ENCODE results near the gene SLC46A3. TPM values are rescaled to one million over a fixed set of nuclear protein-coding genes. Genes with fewer than 3 reads are reported as not detected.
A peak's percentile ranks its signal among the peaks of the same experiment; 100 is the strongest.
"Not testable (repeated sequence)": the region's sequence is repeated elsewhere in the genome, so short reads cannot be mapped to it uniquely, and the experiment has no call there.

Gene SLC46A3
- polyA plus RNA-seq, 3 donors = 2.2 to 2.8 (median 2.6) TPM

DNA sequence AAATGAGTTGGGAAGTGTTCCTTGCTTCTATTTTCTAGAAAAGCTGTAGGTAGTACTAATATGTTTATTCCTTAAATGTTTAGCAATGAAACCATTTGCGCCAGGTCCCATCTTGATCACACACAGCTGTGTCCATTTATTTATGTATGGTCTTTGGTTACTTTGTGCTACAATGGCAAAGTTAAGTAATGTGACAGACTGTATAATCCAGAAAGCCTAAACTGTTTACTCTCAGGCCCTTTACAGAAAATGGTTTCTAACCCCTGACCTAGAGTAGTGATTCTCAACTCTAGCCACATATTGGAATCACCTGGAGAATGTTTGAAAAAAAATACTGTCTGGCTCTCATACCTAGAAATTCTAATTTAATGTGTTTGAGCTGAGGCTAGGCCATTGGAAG is 21.3 kb downstream of the SLC46A3 start:
- DNase-seq (ENCODE audit: extremely low read depth in 1 of 11, low read depth in 9 of 11, low spot score in 4 of 11) = no peak

DNA sequence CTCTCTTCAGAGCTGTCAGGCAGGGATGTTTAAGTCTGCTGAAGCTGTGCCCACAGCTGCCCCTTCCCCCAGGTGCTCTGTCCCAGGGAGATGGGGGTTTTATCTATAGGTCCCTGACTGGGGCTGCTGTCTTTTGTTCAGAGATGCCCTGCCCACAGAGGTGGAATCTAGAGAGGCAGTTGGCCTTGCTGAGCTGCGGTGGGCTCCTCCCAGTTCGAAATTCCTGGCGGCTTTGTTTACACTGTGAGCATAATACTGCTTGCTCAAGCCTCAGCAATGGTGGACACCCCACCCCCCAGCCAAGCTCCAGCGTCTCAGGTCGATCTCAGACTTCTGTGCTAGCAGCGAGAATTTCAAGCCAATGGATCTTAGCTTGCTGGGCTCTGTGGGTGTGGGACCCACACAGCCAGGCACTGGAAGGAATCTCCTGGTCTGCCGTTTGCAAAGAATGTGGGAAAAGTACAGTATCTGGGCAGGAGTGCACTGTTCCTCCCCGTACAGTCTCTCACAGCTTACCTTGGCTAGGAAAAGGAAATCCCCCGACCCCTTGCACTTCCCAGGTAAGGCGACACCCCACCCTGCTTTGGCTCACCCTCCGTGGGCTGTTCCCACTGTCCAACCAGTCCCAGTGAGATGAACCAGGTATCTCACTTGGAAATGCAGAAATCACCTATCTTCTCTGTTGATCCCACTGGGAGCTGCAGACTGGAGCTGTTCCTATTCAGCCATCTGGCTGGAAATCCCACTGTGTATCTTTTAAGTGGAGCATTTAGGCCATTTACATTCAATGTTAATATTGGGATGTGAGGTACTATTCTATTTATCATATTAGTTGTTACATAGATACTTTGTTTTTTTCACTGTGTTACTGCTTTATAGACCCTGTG is 24.9 kb downstream of the SLC46A3 start:
- DNase-seq (ENCODE audit: extremely low read depth in 1 of 11, low read depth in 9 of 11, low spot score in 4 of 11) = not testable (repeated sequence)

DNA sequence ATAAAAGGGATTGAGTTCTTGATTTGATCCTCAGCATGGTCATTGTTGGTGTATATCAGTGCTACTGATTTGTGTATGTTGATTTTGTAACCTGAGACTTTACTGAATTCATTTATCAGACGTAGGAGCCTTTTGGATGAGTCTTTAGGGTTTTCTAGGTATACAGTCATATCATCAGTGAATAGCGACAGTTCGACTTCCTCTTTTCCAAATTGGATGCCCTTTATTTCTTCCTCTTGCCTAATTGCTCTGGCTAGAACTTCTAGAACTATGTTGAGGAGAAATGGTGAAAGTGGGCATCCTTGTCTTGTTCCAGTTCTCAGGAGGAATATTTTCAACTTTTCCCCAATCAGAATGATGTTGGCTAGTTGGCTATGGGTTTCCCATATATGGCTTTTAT is 32.9 kb downstream of the SLC46A3 start:
- no peak for DNase-seq (ENCODE audit: extremely low read depth in 1 of 11, low read depth in 9 of 11, low spot score in 4 of 11)

DNA sequence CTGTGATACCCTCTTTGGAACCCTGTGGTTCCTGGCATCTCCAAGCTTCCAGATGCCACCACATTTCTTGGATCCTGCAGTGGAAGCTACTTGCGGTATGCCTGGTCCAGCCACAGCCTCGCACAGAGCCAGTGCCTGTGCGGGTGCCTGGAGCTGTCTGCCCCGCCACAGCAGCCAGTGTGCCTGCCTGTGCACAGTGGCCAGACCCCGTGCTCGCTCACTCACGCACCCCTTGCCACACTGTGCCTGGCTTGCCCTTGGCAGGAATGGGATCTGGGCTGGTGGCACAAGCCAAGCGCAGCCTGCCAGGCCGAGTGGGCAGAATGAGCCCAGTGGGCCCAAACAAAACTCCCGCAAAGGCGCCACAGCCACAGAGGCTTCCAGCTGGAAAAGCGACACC is 33.7 kb downstream of the SLC46A3 start:
- DNase-seq (ENCODE audit: extremely low read depth in 1 of 11, low read depth in 9 of 11, low spot score in 4 of 11) = no peak

DNA sequence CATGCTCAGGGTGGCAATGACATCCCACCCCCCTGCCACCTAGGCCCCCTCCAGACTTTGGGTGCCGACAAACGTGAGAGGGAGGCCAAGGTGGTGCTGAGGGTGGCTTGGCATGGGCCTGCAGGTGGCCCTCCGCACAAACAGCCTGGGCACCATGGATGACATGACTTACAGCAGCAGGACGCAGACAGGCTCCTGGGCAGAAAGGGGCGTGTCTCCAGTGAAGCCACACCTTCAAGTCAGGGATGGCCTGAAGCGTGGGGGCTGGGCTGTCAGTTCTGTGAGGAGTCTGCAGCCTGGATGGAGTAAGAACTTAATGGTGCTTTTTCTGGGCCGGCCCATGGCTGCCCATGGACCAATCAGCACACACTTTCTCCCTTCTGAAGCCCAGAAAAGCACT is 34.5 kb downstream of the SLC46A3 start:
- no peak for DNase-seq (ENCODE audit: extremely low read depth in 1 of 11, low read depth in 9 of 11, low spot score in 4 of 11)

DNA sequence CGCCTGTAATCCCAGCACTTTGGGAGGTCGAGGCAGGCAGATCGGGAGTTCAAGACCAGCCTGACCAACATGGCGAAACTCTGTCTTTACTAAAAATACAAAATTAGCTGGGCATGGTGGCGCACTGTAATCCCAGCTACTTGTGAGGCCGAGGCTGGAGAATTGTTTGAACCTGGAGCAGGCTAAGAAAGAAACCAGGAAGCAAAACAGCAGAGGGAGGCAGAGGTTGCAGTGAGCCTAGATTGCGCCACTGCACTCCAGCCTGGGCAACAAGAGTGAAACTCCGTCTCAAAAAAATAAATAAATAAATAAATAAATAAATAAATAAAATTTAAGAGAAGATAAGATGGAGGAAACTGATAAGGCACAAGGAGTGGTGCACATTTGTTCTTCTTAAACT is 35.6 kb downstream of the SLC46A3 start:
- DNase-seq (ENCODE audit: extremely low read depth in 1 of 11, low read depth in 9 of 11, low spot score in 4 of 11) = not testable (repeated sequence)

DNA sequence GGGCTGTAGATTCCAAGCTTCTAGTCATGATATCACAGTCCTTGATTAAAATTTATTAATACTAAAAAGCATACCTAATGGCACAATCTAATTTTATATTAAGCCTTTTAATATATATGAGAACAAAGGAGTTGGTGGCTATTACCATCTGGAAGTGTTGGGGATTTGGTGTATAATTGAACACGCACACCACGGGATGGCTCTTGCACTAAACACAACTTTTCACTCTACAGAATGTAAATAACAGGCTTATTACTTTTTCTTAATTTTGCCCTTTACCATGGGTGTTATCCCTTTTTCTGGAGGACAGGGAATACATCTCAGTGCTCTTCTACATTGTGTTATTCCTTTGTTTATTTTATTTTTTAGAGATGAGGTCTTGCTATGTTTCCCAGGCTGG is 38.2 kb downstream of the SLC46A3 start:
- DNase-seq (ENCODE audit: extremely low read depth in 1 of 11, low read depth in 9 of 11, low spot score in 4 of 11) = no peak

DNA sequence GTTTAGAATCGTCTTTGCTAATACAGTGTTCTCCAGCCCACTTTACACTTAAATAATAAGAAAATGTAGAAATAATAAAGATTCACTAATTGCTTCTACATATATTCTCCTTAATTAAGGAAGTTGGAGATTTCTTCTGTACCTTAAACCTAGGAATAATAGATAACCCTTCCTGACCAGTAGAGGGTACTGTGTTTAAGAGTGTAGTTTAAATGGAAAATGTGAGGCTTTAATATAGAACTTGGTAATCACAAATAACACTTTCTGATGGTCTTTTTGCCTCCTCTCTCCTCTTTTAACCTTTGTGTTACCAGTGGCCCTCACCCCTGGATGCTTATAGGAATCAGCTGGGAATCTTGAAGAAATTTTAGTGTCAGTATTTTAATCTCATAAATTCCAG is 39.1 kb downstream of the SLC46A3 start:
- DNase-seq (ENCODE audit: extremely low read depth in 1 of 11, low read depth in 9 of 11, low spot score in 4 of 11) = no peak

DNA sequence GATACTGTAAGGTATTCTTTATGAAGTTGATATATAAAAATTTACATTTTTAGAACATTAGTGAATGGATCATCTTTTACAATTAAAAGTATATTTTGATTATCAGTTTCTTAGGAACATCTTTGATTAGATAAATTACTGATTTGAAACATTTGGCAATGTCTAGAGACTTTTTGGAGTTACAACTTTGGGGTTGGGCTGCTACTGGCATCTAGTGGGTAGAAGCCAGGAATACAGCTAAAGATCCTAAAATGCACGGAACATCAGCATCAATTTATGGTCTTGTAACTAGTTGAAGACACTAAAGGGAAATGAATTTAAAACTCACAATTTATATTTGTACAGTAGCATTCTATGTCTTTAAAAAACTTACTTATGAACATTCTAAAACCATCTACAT is 40.0 kb downstream of the SLC46A3 start:
- DNase-seq (ENCODE audit: extremely low read depth in 1 of 11, low read depth in 9 of 11, low spot score in 4 of 11) = no peak

DNA sequence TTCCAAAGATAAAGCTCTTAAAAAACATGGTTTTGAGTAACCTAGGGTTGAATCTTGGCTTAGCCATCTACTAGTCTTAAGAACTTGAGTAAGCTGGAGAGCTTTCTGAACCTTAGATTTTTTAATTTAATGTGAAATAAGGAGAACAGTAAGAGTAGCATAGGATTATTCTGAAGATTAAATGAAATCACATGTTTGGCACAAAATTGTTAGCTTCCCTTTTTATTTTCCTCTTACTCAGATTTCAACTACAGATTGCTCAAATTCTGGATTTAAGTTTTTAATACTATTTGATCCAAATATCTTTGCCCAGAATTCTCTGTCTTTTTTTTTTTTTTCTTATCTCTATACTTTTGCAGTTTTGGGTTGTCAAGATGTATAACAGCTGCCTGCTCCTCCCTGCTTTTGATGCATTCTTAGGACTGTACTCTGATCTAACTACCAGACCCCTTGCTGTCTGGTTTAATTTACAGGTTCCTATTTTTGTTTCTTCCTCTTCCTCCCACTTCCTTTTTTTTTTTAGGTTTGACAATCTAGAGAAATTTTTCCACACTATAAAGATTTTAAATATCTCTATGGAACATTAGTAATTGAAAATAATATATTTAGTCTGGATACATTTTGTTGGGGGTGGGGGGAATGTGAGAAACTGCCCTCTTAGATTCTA is 47.5 kb downstream of the SLC46A3 start:
- DNase-seq (ENCODE audit: extremely low read depth in 1 of 11, low read depth in 9 of 11, low spot score in 4 of 11) = no peak

DNA sequence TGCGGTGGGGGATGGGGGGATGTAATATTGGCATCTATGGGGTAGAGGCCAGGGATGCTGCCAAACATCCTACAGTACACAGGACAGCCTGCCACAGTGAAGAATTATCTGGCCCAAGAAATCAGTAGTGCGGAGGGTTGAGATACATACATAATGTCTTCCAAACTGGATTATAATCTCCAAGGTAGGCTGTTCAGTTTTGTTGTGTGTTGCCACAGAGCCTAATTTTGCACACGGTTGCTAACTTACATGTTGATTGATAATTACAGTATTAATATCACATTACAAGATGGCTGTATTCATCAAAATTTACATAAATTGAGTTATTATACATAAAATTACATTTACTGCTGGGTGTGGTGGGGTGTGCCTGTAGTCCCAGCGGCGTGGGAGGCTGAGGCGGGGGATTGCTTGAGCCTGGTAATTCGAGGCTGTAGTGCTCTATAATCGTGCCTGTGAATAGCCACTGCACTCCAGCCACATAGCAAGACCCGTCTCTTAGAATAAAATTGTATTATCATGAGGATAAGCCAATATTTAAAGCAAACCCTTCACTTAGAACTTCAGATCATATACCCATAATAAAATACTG is 51.8 kb downstream of the SLC46A3 start:
- DNase-seq (ENCODE audit: extremely low read depth in 1 of 11, low read depth in 9 of 11, low spot score in 4 of 11) = no peak

DNA sequence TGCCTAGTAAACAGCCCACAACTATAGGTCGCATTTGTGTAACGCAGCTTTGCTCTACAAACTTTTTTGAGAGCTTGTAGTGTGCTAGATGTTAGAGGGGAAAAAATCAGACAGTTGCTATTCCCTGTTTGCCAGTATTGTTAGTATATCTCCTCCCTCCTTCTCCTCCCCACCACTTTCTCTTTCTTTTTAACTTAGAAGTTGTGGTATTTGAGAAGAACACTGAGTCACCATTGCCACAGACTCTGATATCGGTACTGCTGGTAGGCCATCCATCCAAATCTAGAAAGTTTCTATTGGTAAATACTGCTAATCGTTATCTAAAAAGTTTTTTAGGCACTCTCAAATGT is 59.2 kb downstream of the SLC46A3 start:
- DNase-seq (ENCODE audit: extremely low read depth in 1 of 11, low read depth in 9 of 11, low spot score in 4 of 11) = no peak

DNA sequence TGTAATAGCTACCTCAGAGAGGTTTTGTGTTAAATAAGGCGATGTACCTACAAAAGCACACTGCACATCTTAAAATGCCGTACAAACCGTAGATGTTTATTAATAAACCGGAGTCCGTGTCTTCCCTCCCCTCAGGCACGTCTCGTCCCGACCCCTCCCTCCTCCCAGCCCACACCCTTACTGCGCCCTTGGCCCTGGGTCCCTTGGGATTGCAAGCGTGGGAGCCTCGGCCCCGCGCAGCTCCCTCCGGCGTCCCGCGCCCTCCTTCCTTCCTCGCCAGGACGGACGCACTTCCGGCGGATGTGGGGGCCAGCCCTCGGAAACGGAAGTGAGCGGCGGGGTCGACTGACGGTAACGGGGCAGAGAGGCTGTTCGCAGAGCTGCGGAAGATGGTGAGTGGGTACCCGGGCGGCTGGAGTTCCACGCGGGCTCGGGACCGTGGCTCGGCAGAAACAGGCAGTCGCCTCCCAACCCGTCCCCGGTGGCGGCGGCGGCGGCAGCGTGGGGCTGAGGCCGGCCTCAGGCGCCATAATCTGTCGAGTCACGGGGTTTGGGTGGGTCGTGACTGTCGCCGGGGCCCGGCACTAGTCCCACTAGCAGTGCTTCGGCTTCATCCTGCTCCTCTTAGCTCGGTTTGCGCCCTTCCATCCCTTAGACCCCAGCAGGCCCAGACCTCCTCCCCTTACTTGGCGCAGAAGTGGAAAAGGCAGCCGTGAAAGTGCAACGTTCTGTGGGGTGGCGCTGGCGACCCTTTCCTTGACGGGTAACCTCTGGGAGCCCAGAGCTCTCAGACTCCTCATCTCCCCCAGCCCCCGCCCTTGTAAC is 59.8 kb downstream of the SLC46A3 start, which contains the start of gene POMP:
Gene POMP, plus strand, starts transcription at position 335 of the 825 bp plus-strand sequence. Its CDS starts 55 bp downstream, at position 390.
- DNase-seq (ENCODE audit: extremely low read depth in 1 of 11, low read depth in 9 of 11, low spot score in 4 of 11) = peak; percentile 76 to 90 (median 87)

DNA sequence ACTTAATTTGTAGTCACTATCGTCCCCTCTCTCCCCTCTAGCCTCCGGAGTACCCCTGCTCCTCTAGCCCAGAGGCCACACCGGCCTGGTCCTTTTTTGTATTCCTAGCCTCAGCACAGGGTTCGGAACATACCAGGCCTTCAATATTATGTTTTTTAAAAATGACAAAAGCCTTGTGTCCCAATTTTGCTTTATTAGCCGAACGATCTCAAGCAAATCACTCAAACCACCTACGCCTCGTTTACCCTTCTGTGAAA is 60.3 kb downstream of the SLC46A3 start:
- DNase-seq (ENCODE audit: extremely low read depth in 1 of 11, low read depth in 9 of 11, low spot score in 4 of 11) = no peak

DNA sequence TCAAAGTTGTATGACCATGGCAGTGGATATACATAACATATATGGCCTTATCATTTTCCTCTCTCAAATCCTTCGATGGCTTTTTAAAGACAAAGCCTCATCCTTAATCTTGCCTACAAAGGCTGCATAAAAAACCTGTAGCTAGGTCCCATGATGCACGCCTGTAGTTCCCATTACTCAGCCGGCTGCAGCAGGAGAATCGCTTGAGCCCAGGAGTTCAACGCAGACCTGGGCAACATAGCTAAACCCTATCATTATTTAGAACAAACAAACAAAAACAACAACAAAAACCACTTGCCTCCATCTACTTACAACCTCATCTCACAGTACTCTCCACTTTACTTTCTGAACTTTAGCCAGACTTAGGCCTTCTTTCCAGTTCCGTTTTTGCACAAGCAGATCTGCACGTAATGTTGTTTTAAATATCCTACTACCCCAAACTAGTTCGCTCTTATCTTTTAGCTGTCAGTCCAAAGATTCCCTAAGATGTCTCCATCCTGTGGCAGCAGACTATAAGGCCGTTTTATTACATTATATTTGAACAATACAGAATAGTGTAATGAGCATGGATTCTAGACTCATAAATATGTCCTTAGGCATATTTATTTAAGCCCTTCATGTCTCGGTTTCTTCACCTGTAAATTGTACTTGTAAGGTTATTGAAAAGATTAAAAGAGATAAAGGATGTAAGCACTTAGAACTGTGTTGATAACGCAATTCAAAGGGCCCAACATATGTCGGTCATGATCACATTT is 60.8 kb downstream of the SLC46A3 start:
- DNase-seq (ENCODE audit: extremely low read depth in 1 of 11, low read depth in 9 of 11, low spot score in 4 of 11) = no peak

DNA sequence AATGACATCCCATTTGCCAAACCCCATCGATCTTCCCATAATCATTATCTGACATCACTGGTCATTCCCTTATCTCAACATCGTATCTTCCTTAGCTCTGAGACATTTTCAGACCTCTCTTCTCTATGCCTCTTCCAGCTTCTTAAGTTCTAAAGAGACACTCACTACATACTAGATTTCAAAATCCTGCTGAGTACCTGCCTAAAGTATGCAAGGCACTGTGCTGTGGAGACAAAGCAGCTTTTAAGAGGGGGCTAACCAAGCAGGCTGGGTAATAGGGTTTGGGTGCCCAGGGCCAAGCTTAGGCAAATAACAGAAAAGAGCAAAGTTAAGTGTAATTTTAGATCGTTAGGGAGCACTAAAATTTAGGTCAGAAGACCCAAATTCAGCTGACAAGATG is 63.2 kb downstream of the SLC46A3 start:
- no peak for DNase-seq (ENCODE audit: extremely low read depth in 1 of 11, low read depth in 9 of 11, low spot score in 4 of 11)

DNA sequence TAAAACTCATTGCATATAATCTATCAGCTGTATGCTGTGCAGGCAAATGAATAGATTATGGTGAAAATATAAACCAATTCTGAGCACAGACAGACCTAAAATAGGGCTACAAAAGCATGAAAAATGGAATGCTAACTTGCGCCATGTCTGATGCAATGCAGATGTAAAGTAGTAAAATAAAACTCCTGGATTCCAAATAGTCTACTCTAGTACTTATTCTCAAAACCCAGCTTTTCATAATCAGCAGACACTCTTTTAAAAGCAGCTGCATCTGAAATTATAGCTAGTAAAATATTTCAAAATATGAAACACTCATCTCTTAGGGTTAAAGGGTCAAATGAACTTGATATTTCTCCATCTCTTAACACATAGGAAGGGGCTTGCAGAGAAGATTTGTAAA is 64.5 kb downstream of the SLC46A3 start:
- DNase-seq (ENCODE audit: extremely low read depth in 1 of 11, low read depth in 9 of 11, low spot score in 4 of 11) = no peak

DNA sequence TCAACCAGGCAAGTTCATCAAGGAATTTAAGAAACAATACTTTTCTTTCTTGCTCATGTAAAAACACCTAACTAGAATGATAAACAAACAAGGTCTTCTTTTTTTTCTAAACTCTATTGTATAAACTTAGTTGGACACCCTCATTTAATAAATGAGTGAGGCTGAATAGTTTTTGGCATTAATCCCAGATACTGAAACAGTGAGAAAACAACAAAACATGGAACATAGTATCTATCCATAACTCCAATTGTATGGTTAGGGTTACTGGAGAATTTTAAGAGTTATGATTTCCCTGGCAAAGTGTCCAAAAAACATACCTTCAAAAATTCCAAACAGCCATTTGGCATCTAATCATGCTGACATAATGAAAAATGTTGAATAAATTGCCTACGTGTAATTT is 65.7 kb downstream of the SLC46A3 start:
- DNase-seq (ENCODE audit: extremely low read depth in 1 of 11, low read depth in 9 of 11, low spot score in 4 of 11) = no peak

DNA sequence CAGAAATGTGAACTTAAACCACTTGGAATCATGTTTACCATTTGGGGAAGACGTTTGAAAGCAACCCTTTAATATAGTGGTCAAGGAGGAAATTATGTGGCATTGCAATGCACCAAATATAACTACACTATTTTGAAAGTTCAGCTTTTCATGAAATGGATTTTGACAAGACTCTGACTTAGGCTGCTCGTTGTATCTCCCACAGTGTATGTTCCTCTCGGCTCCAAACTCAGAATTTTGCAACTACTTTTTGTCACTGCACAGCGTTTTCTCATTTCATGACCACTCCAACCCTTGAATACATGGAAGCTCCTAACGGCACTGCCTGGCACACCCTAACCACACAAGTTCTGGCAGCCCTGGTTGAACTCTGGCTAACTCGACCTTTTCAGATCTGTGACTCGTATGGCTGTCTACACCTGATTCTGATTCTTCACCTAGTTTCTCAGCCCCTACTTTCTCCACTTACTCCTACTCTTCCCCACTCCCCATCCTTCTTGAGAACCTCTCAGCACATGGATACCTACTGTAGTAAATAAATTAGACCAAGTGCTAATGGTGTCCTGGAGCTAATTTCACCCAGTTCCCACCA is 66.9 kb downstream of the SLC46A3 start:
- no peak for DNase-seq (ENCODE audit: extremely low read depth in 1 of 11, low read depth in 9 of 11, low spot score in 4 of 11)

All from renal cortex interstitium (tissue), 11 donors.